ENCODE data around the gene OLA1.

OLA1 gene

GRCh38 chr2:174177316-174177890, 70.9 kb downstream of the OLA1 start:
- Mint-ChIP-seq H3K4me1 (ENCODE audit: low read depth) (peaks cover 9% of the 10 kb centered on the region), H3K9me3 (ENCODE audit: low read depth) (peaks cover 24% of the 10 kb centered on the region), H3K27me3 (no peaks in the 10 kb centered on the region), H3K4me3 (no peak overlapping the region), H3K36me3 (peaks cover 31% of the 10 kb centered on the region), H3K27ac (no peak overlapping the region)

GRCh38 chr2:174176898-174177297, 71.4 kb downstream of the OLA1 start:
- Mint-ChIP-seq H3K4me3 (no peak overlapping the region), H3K4me1 (ENCODE audit: low read depth) (peaks cover 9% of the 10 kb centered on the region), H3K9me3 (ENCODE audit: low read depth) (peaks cover 24% of the 10 kb centered on the region), H3K36me3 (peaks cover 33% of the 10 kb centered on the region), H3K27me3 (no peaks in the 10 kb centered on the region), H3K27ac (no peak overlapping the region)

- peaks cover 30% of the 10 kb centered on the region for H3K9me3 Mint-ChIP-seq (ENCODE audit: low read depth)
- no peaks in the 10 kb centered on the region for H3K27me3 Mint-ChIP-seq
- H3K36me3 Mint-ChIP-seq, result peaks cover 37% of the 10 kb centered on the region
- H3K4me1 Mint-ChIP-seq (ENCODE audit: low read depth), result peaks cover 5% of the 10 kb centered on the region
- H3K4me3 Mint-ChIP-seq, result no peak overlapping the region
- no peak overlapping the region for H3K27ac Mint-ChIP-seq
Observed at GRCh38 chr2:174174741-174175140, 73.6 kb downstream of the OLA1 start.

- Mint-ChIP-seq H3K4me3 (no peak overlapping the region), H3K27me3 (no peaks in the 10 kb centered on the region), H3K9me3 (ENCODE audit: low read depth) (peaks cover 30% of the 10 kb centered on the region), H3K27ac (no peak overlapping the region), H3K36me3 (peaks cover 49% of the 10 kb centered on the region), H3K4me1 (ENCODE audit: low read depth) (peaks cover 5% of the 10 kb centered on the region)
Observed at GRCh38 chr2:174172802-174173355, 75.5 kb downstream of the OLA1 start.

GRCh38 chr2:174171686-174172445, 76.5 kb downstream of the OLA1 start:
- Mint-ChIP-seq H3K27ac (no peak overlapping the region), H3K4me1 (ENCODE audit: low read depth) (peaks cover 3% of the 10 kb centered on the region), H3K27me3 (no peaks in the 10 kb centered on the region), H3K9me3 (ENCODE audit: low read depth) (peaks cover 30% of the 10 kb centered on the region), H3K36me3 (peaks cover 50% of the 10 kb centered on the region), H3K4me3 (no peak overlapping the region)

- Mint-ChIP-seq H3K27me3 (no peaks in the 10 kb centered on the region), H3K9me3 (ENCODE audit: low read depth) (peaks cover 24% of the 10 kb centered on the region), H3K36me3 (peaks cover 47% of the 10 kb centered on the region), H3K27ac (no peak overlapping the region), H3K4me3 (no peak overlapping the region), H3K4me1 (ENCODE audit: low read depth) (peaks cover 2% of the 10 kb centered on the region)
Observed at GRCh38 chr2:174169372-174169771, 79.0 kb downstream of the OLA1 start.

GRCh38 chr2:174166261-174166660, 82.1 kb downstream of the OLA1 start:
- Mint-ChIP-seq H3K27ac (no peak overlapping the region), H3K4me3 (no peak overlapping the region), H3K4me1 (ENCODE audit: low read depth) (no peaks in the 10 kb centered on the region), H3K9me3 (ENCODE audit: low read depth) (peaks cover 14% of the 10 kb centered on the region), H3K36me3 (peaks cover 38% of the 10 kb centered on the region), H3K27me3 (no peaks in the 10 kb centered on the region)

GRCh38 chr2:174161490-174161889, 86.8 kb downstream of the OLA1 start:
- H3K4me1 Mint-ChIP-seq (ENCODE audit: low read depth), result no peaks in the 10 kb centered on the region
- no peak overlapping the region for H3K27ac Mint-ChIP-seq
- no peaks in the 10 kb centered on the region for H3K27me3 Mint-ChIP-seq
- H3K36me3 Mint-ChIP-seq, result peaks cover 19% of the 10 kb centered on the region
- H3K4me3 Mint-ChIP-seq, result no peak overlapping the region
- H3K9me3 Mint-ChIP-seq (ENCODE audit: low read depth), result peaks cover 7% of the 10 kb centered on the region

- Mint-ChIP-seq H3K27ac (no peak overlapping the region), H3K4me3 (no peak overlapping the region), H3K4me1 (ENCODE audit: low read depth) (peaks cover 5% of the 10 kb centered on the region), H3K9me3 (ENCODE audit: low read depth) (no peaks in the 10 kb centered on the region), H3K27me3 (no peaks in the 10 kb centered on the region), H3K36me3 (peaks cover 6% of the 10 kb centered on the region)
Observed at GRCh38 chr2:174158003-174158402, 90.3 kb downstream of the OLA1 start.

GRCh38 chr2:174157053-174157452, 91.3 kb downstream of the OLA1 start:
- no peak overlapping the region for H3K4me3 Mint-ChIP-seq
- no peak overlapping the region for H3K27ac Mint-ChIP-seq
- peaks cover 8% of the 10 kb centered on the region for H3K36me3 Mint-ChIP-seq
- no peaks in the 10 kb centered on the region for H3K27me3 Mint-ChIP-seq
- no peaks in the 10 kb centered on the region for H3K9me3 Mint-ChIP-seq (ENCODE audit: low read depth)
- peaks cover 8% of the 10 kb centered on the region for H3K4me1 Mint-ChIP-seq (ENCODE audit: low read depth)

GRCh38 chr2:174153757-174154680, 94.3 kb downstream of the OLA1 start:
- peaks cover 8% of the 10 kb centered on the region for H3K4me1 Mint-ChIP-seq (ENCODE audit: low read depth)
- H3K27me3 Mint-ChIP-seq, result no peaks in the 10 kb centered on the region
- peaks cover 8% of the 10 kb centered on the region for H3K36me3 Mint-ChIP-seq
- no peak overlapping the region for H3K27ac Mint-ChIP-seq
- H3K4me3 Mint-ChIP-seq, result no peak overlapping the region
- no peaks in the 10 kb centered on the region for H3K9me3 Mint-ChIP-seq (ENCODE audit: low read depth)

GRCh38 chr2:174149530-174149929, 98.8 kb downstream of the OLA1 start:
- no peak overlapping the region for H3K27ac Mint-ChIP-seq
- no peaks in the 10 kb centered on the region for H3K27me3 Mint-ChIP-seq
- H3K4me1 Mint-ChIP-seq (ENCODE audit: low read depth), result peaks cover 9% of the 10 kb centered on the region
- H3K36me3 Mint-ChIP-seq, result peaks cover 17% of the 10 kb centered on the region
- no peaks in the 10 kb centered on the region for H3K9me3 Mint-ChIP-seq (ENCODE audit: low read depth)
- no peak overlapping the region for H3K4me3 Mint-ChIP-seq

GRCh38 chr2:174148833-174149232, 99.5 kb downstream of the OLA1 start:
- no peak overlapping the region for H3K27ac Mint-ChIP-seq
- no peak overlapping the region for H3K4me3 Mint-ChIP-seq
- peaks cover 15% of the 10 kb centered on the region for H3K36me3 Mint-ChIP-seq
- no peaks in the 10 kb centered on the region for H3K27me3 Mint-ChIP-seq
- peaks cover 5% of the 10 kb centered on the region for H3K4me1 Mint-ChIP-seq (ENCODE audit: low read depth)
- H3K9me3 Mint-ChIP-seq (ENCODE audit: low read depth), result no peaks in the 10 kb centered on the region

- Mint-ChIP-seq H3K4me3 (no peak overlapping the region), H3K36me3 (peaks cover 15% of the 10 kb centered on the region), H3K4me1 (ENCODE audit: low read depth) (peaks cover 2% of the 10 kb centered on the region), H3K9me3 (ENCODE audit: low read depth) (no peaks in the 10 kb centered on the region), H3K27me3 (no peaks in the 10 kb centered on the region), H3K27ac (no peak overlapping the region)
Observed at GRCh38 chr2:174145827-174146226, 102.5 kb downstream of the OLA1 start.

GRCh38 chr2:174142290-174142689, 106.0 kb downstream of the OLA1 start:
- Mint-ChIP-seq H3K27me3 (no peaks in the 10 kb centered on the region), H3K4me3 (no peak overlapping the region), H3K27ac (no peak overlapping the region), H3K36me3 (peaks cover 20% of the 10 kb centered on the region), H3K4me1 (ENCODE audit: low read depth) (peaks cover 5% of the 10 kb centered on the region), H3K9me3 (ENCODE audit: low read depth) (no peaks in the 10 kb centered on the region)

Data from activated naive CD8-positive, alpha-beta T cell (primary cell).